CD14-positive monocyte (primary cell): ENCODE data around the gene MYO1C. TPM values are rescaled to one million over a fixed set of nuclear protein-coding genes. Genes with fewer than 3 reads are reported as not detected.

Experiments
- DNase-seq, 3 donors: peaks; one replicate each; pipeline ENCODE4 v3.0.0-alpha.2; 2011 to 2022
- H2AFZ ChIP-seq: 2 replicates; pipeline ENCODE4 v1.6.0; 2012; ENCODE audit warnings: mild to moderate bottlenecking, low read depth, low read length, inconsistent platforms; ENCODE audit not compliant: insufficient read depth, poor library complexity, severe bottlenecking
- H3K27ac ChIP-seq, 2 donors: 1 replicate in 1 of 2; 2 replicates in 1 of 2; pipeline ENCODE4 v1.5.1; 2012 to 2013; ENCODE audit warnings: low read length in 2 of 2, control low read depth in 1 of 2, inconsistent platforms in 1 of 2, low read depth in 1 of 2, mild to moderate bottlenecking in 1 of 2
- H3K27me3 ChIP-seq, 2 donors: one replicate each; pipeline versions ENCODE4 v1.6.0 to v1.6.1; 2011 to 2013; ENCODE audit warnings: low read length in 2 of 2; ENCODE audit not compliant: control insufficient read depth in 2 of 2, insufficient read depth in 2 of 2
- H3K36me3 ChIP-seq, 2 donors: replicated peaks in 1 of 2; 1 replicate in 1 of 2; 2 replicates in 1 of 2; pipeline versions ENCODE4 v1.5.1 to v1.6.1; 2012 to 2013; ENCODE audit warnings: low read length in 2 of 2, control low read depth in 1 of 2, inconsistent platforms in 1 of 2, mild to moderate bottlenecking in 1 of 2; ENCODE audit not compliant: insufficient read depth in 2 of 2, control insufficient read depth in 1 of 2
- H3K4me1 ChIP-seq, 2 donors: 1 replicate in 1 of 2; 2 replicates in 1 of 2; pipeline versions ENCODE4 v1.5.1 to v1.6.1; 2012 to 2013; ENCODE audit warnings: low read length in 2 of 2, control low read depth in 1 of 2, inconsistent platforms in 1 of 2, mild to moderate bottlenecking in 1 of 2, moderate library complexity in 1 of 2; ENCODE audit not compliant: insufficient read depth in 2 of 2, control insufficient read depth in 1 of 2
- H3K4me2 ChIP-seq: replicated peaks from 2 replicates; pipeline ENCODE3; 2012; ENCODE audit warnings: low read length, moderate library complexity, mild to moderate bottlenecking; ENCODE audit not compliant: poor library complexity, severe bottlenecking; ENCODE audit errors: extremely low read depth
- H3K4me3 ChIP-seq, 3 experiments: fragments of 200-600 bp in 1 of 3; sonication (generic) in 1 of 3; replicated peaks in 1 of 3; 1 replicate in 2 of 3; 2 replicates in 1 of 3; pipeline ENCODE4 v1.5.1; 2011 to 2013; ENCODE audit warnings: low read length in 3 of 3, mild to moderate bottlenecking in 3 of 3, control low read depth in 2 of 3, low read depth in 2 of 3, inconsistent platforms in 1 of 3, moderate library complexity in 1 of 3
- H3K79me2 ChIP-seq: 2 replicates; pipeline ENCODE4 v1.6.0; 2012; ENCODE audit warnings: mild to moderate bottlenecking, control low read depth, inconsistent platforms, low read length, moderate library complexity; ENCODE audit not compliant: insufficient read depth
- H3K9ac ChIP-seq: 2 replicates; pipeline ENCODE4 v1.6.0; 2017; ENCODE audit warnings: low read length, mild to moderate bottlenecking; ENCODE audit not compliant: insufficient read depth, poor library complexity, severe bottlenecking
- H3K9me3 ChIP-seq, 2 donors: replicated peaks in 1 of 2; 1 replicate in 1 of 2; 2 replicates in 1 of 2; pipeline versions ENCODE4 v1.5.1 to v1.6.1; 2012 to 2013; ENCODE audit warnings: low read length in 2 of 2, control low read depth in 1 of 2; ENCODE audit not compliant: control insufficient read depth in 1 of 2, insufficient read depth in 1 of 2
- H4K20me1 ChIP-seq: 2 replicates; pipeline ENCODE4 v1.6.0; 2012; ENCODE audit warnings: mild to moderate bottlenecking, low read length, control low read depth, moderate library complexity; ENCODE audit not compliant: insufficient read depth
- H3K27ac Mint-ChIP-seq, 7 donors: one replicate each; pipeline ENCODE4 v1.8.0; 2020; ENCODE audit warnings: mild to moderate bottlenecking in 7 of 7, mixed read lengths in 7 of 7, moderate library complexity in 6 of 7, inconsistent platforms in 2 of 7
- H3K27me3 Mint-ChIP-seq, 3 donors: one replicate each; pipeline ENCODE4 v1.8.0; 2021 to 2022; ENCODE audit warnings: low read depth in 3 of 3, mild to moderate bottlenecking in 3 of 3, mixed read lengths in 3 of 3, moderate library complexity in 3 of 3, inconsistent platforms in 1 of 3
- H3K36me3 Mint-ChIP-seq, 2 donors: one replicate each; pipeline ENCODE4 v1.8.0; 2020; ENCODE audit warnings: mixed read lengths in 2 of 2, inconsistent platforms in 1 of 2, mild to moderate bottlenecking in 1 of 2
- H3K4me1 Mint-ChIP-seq: one replicate; pipeline ENCODE4 v1.8.0; 2020; ENCODE audit warnings: mild to moderate bottlenecking, mixed read lengths
- H3K4me3 Mint-ChIP-seq, 2 donors: one replicate each; pipeline ENCODE4 v1.8.0; 2020; ENCODE audit warnings: mild to moderate bottlenecking in 2 of 2, mixed read lengths in 2 of 2, moderate library complexity in 1 of 2
- H3K9me3 Mint-ChIP-seq, 7 donors: one replicate each; pipeline ENCODE4 v1.8.0; 2020 to 2022; ENCODE audit warnings: mixed read lengths in 7 of 7, mild to moderate bottlenecking in 6 of 7, moderate library complexity in 6 of 7, inconsistent platforms in 2 of 7
- WGBS: methylation state at CpG from one replicate; pipeline ENCODE4 v1.1.5; 2013; ENCODE audit warnings: missing lambda C conversion rate; ENCODE audit not compliant: insufficient coverage; 5-methylcytosine and 5-hydroxymethylcytosine counted together
- intact Hi-C, 2 donors: fragments of 100-400 bp; cut with micrococcal nuclease; formaldehyde crosslinking; loops; one replicate each; pipeline versions ENCODE4 v1.15.0 to v1.15.1; 2023
- polyA plus RNA-seq, 3 donors: library from polyadenylated mRNA; depleted of rRNA in 1 of 3; unstranded in 2 of 3; stranded (reverse) in 1 of 3; fragments of 300-500 nt in 2 of 3; fragments of >200 nt in 1 of 3; fragmentation: Illumina TruSeq in 2 of 3; gene quantifications; 1 replicate in 2 of 3; 2 replicates in 1 of 3; pipeline ENCODE4 v1.2.3, GENCODE V29; 2012 to 2021
- TF ChIP-seq, protein P1 (sequence below): fragments of 200-600 bp; IDR thresholded peaks from one replicate; pipeline ENCODE4 v1.8.0; 2022; ENCODE audit warnings: antibody characterized with exemption, mild to moderate bottlenecking

The MYO1C gene
- polyA plus RNA-seq, 3 donors, result 2.5 to 9.5 (median 3.1) TPM

DNA sequence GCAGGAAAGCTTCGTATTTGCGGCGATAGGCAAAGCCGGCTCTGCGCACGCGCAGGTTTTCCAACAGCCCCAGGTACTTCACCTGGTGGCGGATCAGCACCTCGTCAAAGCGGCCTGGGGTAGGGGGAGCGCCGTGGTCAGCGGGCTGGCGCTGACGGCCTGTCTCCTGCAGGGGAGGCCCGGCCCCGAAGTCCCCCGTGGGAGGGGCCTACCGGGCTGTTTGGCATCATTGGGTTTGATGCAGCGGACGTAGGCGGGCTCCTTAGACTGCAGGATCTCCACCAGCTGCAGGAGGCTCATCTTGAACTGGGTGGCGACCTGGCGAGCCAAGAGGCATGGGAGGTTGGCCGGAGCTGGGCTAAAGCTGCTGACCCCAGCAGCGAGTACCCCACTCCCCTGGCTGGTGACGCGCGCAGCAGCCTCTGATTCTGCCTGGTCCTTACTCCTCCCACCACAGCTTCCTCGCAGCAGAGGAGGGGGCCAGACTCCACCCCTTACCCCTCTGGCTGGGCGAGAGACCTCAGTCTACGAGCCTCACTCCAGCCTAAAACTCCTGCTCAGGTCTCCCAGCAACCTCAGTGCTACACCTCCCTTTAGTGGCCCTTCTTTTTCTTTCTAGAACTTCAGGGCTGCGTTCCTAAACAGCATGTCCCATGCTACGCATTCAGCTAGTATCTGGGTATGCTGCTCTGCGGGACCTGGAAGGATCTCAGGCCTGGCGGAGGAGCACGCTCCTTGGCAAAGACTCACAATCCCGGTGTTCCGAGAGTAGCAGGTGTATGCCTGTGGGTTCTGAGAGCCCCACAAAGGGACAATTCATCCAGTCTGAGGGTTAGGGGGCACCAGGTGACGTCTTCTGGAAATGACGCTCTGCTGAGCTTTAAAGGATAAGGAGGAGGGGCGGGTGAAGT, 20.3 kb downstream of the MYO1C start:
- H3K4me3 ChIP-seq, result no peak overlapping the region
- no peak overlapping the region for H3K27ac ChIP-seq
- intact Hi-C loops, result no loop called here
- Mint-ChIP-seq H3K4me1 (peaks cover 28% of the 10 kb centered on the region), H3K4me3 (peak overlapping the region in 1 of 2 donors; percentile 30), H3K27me3 (peaks cover 25 to 54% (median 40%) of the 10 kb centered on the region in 3 donors), H3K9me3 (peaks cover 0 to 10% (median 6%) of the 10 kb centered on the region in 7 donors), H3K36me3 (peaks cover 12 to 18% of the 10 kb centered on the region in 2 donors), H3K27ac (no peak overlapping the region)
- no peaks in the 10 kb centered on the region for H3K79me2 ChIP-seq
- TF ChIP-seq, protein P1, sequence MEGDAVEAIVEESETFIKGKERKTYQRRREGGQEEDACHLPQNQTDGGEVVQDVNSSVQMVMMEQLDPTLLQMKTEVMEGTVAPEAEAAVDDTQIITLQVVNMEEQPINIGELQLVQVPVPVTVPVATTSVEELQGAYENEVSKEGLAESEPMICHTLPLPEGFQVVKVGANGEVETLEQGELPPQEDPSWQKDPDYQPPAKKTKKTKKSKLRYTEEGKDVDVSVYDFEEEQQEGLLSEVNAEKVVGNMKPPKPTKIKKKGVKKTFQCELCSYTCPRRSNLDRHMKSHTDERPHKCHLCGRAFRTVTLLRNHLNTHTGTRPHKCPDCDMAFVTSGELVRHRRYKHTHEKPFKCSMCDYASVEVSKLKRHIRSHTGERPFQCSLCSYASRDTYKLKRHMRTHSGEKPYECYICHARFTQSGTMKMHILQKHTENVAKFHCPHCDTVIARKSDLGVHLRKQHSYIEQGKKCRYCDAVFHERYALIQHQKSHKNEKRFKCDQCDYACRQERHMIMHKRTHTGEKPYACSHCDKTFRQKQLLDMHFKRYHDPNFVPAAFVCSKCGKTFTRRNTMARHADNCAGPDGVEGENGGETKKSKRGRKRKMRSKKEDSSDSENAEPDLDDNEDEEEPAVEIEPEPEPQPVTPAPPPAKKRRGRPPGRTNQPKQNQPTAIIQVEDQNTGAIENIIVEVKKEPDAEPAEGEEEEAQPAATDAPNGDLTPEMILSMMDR, result no peak
- DNase-seq, result no peak
- 98% methylated on average over 38 of the region's 42 CpGs for WGBS
- H2AFZ ChIP-seq, result no peak overlapping the region
- no peak overlapping the region for H3K9ac ChIP-seq
- no peaks in the 10 kb centered on the region for H3K36me3 ChIP-seq
- H3K9me3 ChIP-seq, result peaks cover 0 to 7% of the 10 kb centered on the region in 2 donors
- peaks cover 0 to 32% of the 10 kb centered on the region in 2 donors for H3K27me3 ChIP-seq
- no peak overlapping the region for H3K4me2 ChIP-seq
- H4K20me1 ChIP-seq, result peaks cover 9% of the 10 kb centered on the region
- H3K4me1 ChIP-seq, result peaks cover 23 to 25% of the 10 kb centered on the region in 2 donors

DNA sequence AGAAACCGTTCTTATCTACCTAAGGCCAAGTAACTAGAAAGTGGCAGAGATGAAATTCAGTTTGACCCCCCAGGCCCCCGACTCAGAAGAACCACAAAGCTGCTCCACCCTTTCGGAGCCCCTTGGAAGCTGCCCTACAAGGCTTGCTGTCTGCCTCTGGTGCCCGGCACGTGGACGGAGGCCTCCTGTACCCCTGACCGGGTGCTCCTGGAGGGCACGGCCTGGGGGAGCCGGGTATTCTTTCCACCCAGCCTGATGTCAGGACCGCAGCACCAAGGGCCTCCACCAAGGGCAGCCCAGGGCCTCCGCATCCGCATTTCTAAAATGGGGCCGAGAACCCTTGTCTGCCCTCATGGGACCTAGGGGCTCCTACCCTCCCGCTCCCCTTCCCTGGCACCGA, 21.0 kb downstream of the MYO1C start:
- Histone ChIP-seq H3K9me3 (peaks cover 0 to 7% of the 10 kb centered on the region in 2 donors), H3K4me1 (peaks cover 27 to 28% of the 10 kb centered on the region in 2 donors), H4K20me1 (peaks cover 9% of the 10 kb centered on the region), H3K9ac (no peak overlapping the region), H3K27me3 (peaks cover 0 to 38% of the 10 kb centered on the region in 2 donors), H3K4me3 (no peak overlapping the region), H3K79me2 (no peaks in the 10 kb centered on the region), H2AFZ (no peak overlapping the region), H3K36me3 (no peaks in the 10 kb centered on the region), H3K4me2 (no peak overlapping the region), H3K27ac (no peak overlapping the region)
- no peak for DNase-seq
- H3K27ac Mint-ChIP-seq, result no peak overlapping the region
- intact Hi-C loops, result no loop called here
- H3K27me3 Mint-ChIP-seq, result peaks cover 25 to 61% (median 41%) of the 10 kb centered on the region in 3 donors
- peak overlapping the region in 1 of 2 donors; percentile 30 for H3K4me3 Mint-ChIP-seq
- TF ChIP-seq, protein P1, result no peak
- 97% methylated on average over 14 of the region's 15 CpGs for WGBS
- H3K9me3 Mint-ChIP-seq, result peaks cover 0 to 10% (median 6%) of the 10 kb centered on the region in 7 donors
- peaks cover 30% of the 10 kb centered on the region for H3K4me1 Mint-ChIP-seq
- H3K36me3 Mint-ChIP-seq, result peaks cover 18% of the 10 kb centered on the region in 2 donors
